ENCODE data around the gene SESTD1. TPM values are rescaled to one million over a fixed set of nuclear protein-coding genes. Genes with fewer than 3 reads are reported as not detected.
"Not testable (repeated sequence)": the region's sequence is repeated elsewhere in the genome, so short reads cannot be mapped to it uniquely, and the experiment has no call there.

SESTD1 gene
- total RNA-seq, 1 experiment from 2014 or later = 26.8 TPM

- not testable (repeated sequence) for DNase-seq (ENCODE audit: low read depth in 1 of 2, low spot score in 2 of 2); H3K9me3 ChIP-seq (replicated peaks); H3K4me3 ChIP-seq; H3K27me3 ChIP-seq (replicated peaks); H3K36me3 ChIP-seq; H3K4me1 ChIP-seq (replicated peaks); H3K27ac ChIP-seq
Observed at GRCh38 chr2:179214671-179215070, 50.0 kb downstream of the SESTD1 start.

- no peak overlapping the region for H3K4me3 ChIP-seq
- no peaks in the 10 kb centered on the region for H3K36me3 ChIP-seq
- peaks cover 3% of the 10 kb centered on the region for H3K9me3 ChIP-seq (replicated peaks)
- H3K4me1 ChIP-seq (replicated peaks) = no peaks in the 10 kb centered on the region
- H3K27ac ChIP-seq = no peak overlapping the region
- no peak for DNase-seq (ENCODE audit: low read depth in 1 of 2, low spot score in 2 of 2)
- H3K27me3 ChIP-seq (replicated peaks) = no peaks in the 10 kb centered on the region
Observed at GRCh38 chr2:179211355-179211754, 53.3 kb downstream of the SESTD1 start.

- H3K27me3 ChIP-seq (replicated peaks); H3K27ac ChIP-seq; H3K4me3 ChIP-seq; DNase-seq (ENCODE audit: low read depth in 1 of 2, low spot score in 2 of 2); H3K36me3 ChIP-seq; H3K4me1 ChIP-seq (replicated peaks); H3K9me3 ChIP-seq (replicated peaks): not testable (repeated sequence)
Observed at GRCh38 chr2:179208277-179208676, 56.4 kb downstream of the SESTD1 start.

- no peaks in the 10 kb centered on the region for H3K36me3 ChIP-seq
- no peak for DNase-seq (ENCODE audit: low read depth in 1 of 2, low spot score in 2 of 2)
- H3K9me3 ChIP-seq (replicated peaks) = peaks cover 7% of the 10 kb centered on the region; the same call in 1 of the 2 replicates
- H3K27ac ChIP-seq = no peak overlapping the region
- no peaks in the 10 kb centered on the region for H3K27me3 ChIP-seq (replicated peaks)
- H3K4me1 ChIP-seq (replicated peaks) = no peaks in the 10 kb centered on the region
- no peak overlapping the region for H3K4me3 ChIP-seq
Observed at GRCh38 chr2:179207047-179207446, 57.6 kb downstream of the SESTD1 start.

GRCh38 chr2:179201869-179202268 is 62.8 kb downstream of the SESTD1 start:
- peaks cover 9% of the 10 kb centered on the region; the same call in 1 of the 2 replicates for H3K9me3 ChIP-seq (replicated peaks)
- no peak overlapping the region for H3K27ac ChIP-seq
- no peaks in the 10 kb centered on the region for H3K27me3 ChIP-seq (replicated peaks)
- no peaks in the 10 kb centered on the region for H3K4me1 ChIP-seq (replicated peaks)
- DNase-seq (ENCODE audit: low read depth in 1 of 2, low spot score in 2 of 2) = no peak
- H3K4me3 ChIP-seq = no peak overlapping the region
- no peaks in the 10 kb centered on the region for H3K36me3 ChIP-seq

GRCh38 chr2:179195926-179196590 is 68.6 kb downstream of the SESTD1 start:
- H3K9me3 ChIP-seq (replicated peaks); H3K4me3 ChIP-seq; H3K27ac ChIP-seq; DNase-seq (ENCODE audit: low read depth in 1 of 2, low spot score in 2 of 2); H3K36me3 ChIP-seq; H3K4me1 ChIP-seq (replicated peaks); H3K27me3 ChIP-seq (replicated peaks): not testable (repeated sequence)

GRCh38 chr2:179195141-179195540 is 69.5 kb downstream of the SESTD1 start:
- no peak for DNase-seq (ENCODE audit: low read depth in 1 of 2, low spot score in 2 of 2)
- no peaks in the 10 kb centered on the region for H3K36me3 ChIP-seq
- H3K27me3 ChIP-seq (replicated peaks) = no peaks in the 10 kb centered on the region
- peaks cover 6% of the 10 kb centered on the region; the same call in 1 of the 2 replicates for H3K9me3 ChIP-seq (replicated peaks)
- no peaks in the 10 kb centered on the region for H3K4me1 ChIP-seq (replicated peaks)
- H3K4me3 ChIP-seq = no peak overlapping the region
- no peak overlapping the region for H3K27ac ChIP-seq

GRCh38 chr2:179193759-179194394 is 70.8 kb downstream of the SESTD1 start:
- no peaks in the 10 kb centered on the region for H3K27me3 ChIP-seq (replicated peaks)
- H3K9me3 ChIP-seq (replicated peaks) = peaks cover 6% of the 10 kb centered on the region; the same call in 1 of the 2 replicates
- H3K4me1 ChIP-seq (replicated peaks) = no peaks in the 10 kb centered on the region
- H3K27ac ChIP-seq = no peak overlapping the region
- H3K36me3 ChIP-seq = no peaks in the 10 kb centered on the region
- no peak overlapping the region for H3K4me3 ChIP-seq
- no peak for DNase-seq (ENCODE audit: low read depth in 1 of 2, low spot score in 2 of 2)

GRCh38 chr2:179191110-179191509 is 73.5 kb downstream of the SESTD1 start:
- DNase-seq (ENCODE audit: low read depth in 1 of 2, low spot score in 2 of 2) = no peak
- H3K27me3 ChIP-seq (replicated peaks) = no peaks in the 10 kb centered on the region
- no peak overlapping the region for H3K4me3 ChIP-seq
- peaks cover 6% of the 10 kb centered on the region; the same call in 1 of the 2 replicates for H3K9me3 ChIP-seq (replicated peaks)
- H3K27ac ChIP-seq = no peak overlapping the region
- no peaks in the 10 kb centered on the region for H3K4me1 ChIP-seq (replicated peaks)
- H3K36me3 ChIP-seq = no peaks in the 10 kb centered on the region

GRCh38 chr2:179186126-179186525 is 78.5 kb downstream of the SESTD1 start:
- Histone ChIP-seq H3K36me3 (no peaks in the 10 kb centered on the region), H3K27ac (no peak overlapping the region), H3K4me1 (replicated peaks) (no peaks in the 10 kb centered on the region), H3K27me3 (replicated peaks) (no peaks in the 10 kb centered on the region), H3K4me3 (no peak overlapping the region), H3K9me3 (replicated peaks) (no peaks in the 10 kb centered on the region)
- DNase-seq (ENCODE audit: low read depth in 1 of 2, low spot score in 2 of 2) = no peak

- Histone ChIP-seq H3K9me3 (replicated peaks) (no peaks in the 10 kb centered on the region), H3K27ac (no peak overlapping the region), H3K4me3 (no peak overlapping the region), H3K4me1 (replicated peaks) (no peaks in the 10 kb centered on the region), H3K36me3 (no peaks in the 10 kb centered on the region), H3K27me3 (replicated peaks) (no peaks in the 10 kb centered on the region)
- DNase-seq (ENCODE audit: low read depth in 1 of 2, low spot score in 2 of 2) = no peak
Observed at GRCh38 chr2:179184610-179185009, 80.0 kb downstream of the SESTD1 start.

- Histone ChIP-seq H3K36me3 (peaks cover 2% of the 10 kb centered on the region; the same call in 1 of the 2 replicates), H3K27ac (no peak overlapping the region), H3K27me3 (replicated peaks) (no peaks in the 10 kb centered on the region), H3K4me3 (no peak overlapping the region), H3K9me3 (replicated peaks) (no peaks in the 10 kb centered on the region), H3K4me1 (replicated peaks) (no peaks in the 10 kb centered on the region)
- no peak for DNase-seq (ENCODE audit: low read depth in 1 of 2, low spot score in 2 of 2)
Observed at GRCh38 chr2:179181002-179181401, 83.6 kb downstream of the SESTD1 start.

GRCh38 chr2:179180242-179180641 is 84.4 kb downstream of the SESTD1 start:
- Histone ChIP-seq H3K4me3 (no peak overlapping the region), H3K27me3 (replicated peaks) (no peaks in the 10 kb centered on the region), H3K27ac (no peak overlapping the region), H3K4me1 (replicated peaks) (no peaks in the 10 kb centered on the region), H3K9me3 (replicated peaks) (no peaks in the 10 kb centered on the region), H3K36me3 (peaks cover 6% of the 10 kb centered on the region; the same call in 1 of the 2 replicates)
- DNase-seq (ENCODE audit: low read depth in 1 of 2, low spot score in 2 of 2) = no peak

- DNase-seq (ENCODE audit: low read depth in 1 of 2, low spot score in 2 of 2) = no peak
- Histone ChIP-seq H3K27me3 (replicated peaks) (no peaks in the 10 kb centered on the region), H3K36me3 (peaks cover 6% of the 10 kb centered on the region; the same call in 1 of the 2 replicates), H3K9me3 (replicated peaks) (no peaks in the 10 kb centered on the region), H3K4me1 (replicated peaks) (no peaks in the 10 kb centered on the region), H3K27ac (no peak overlapping the region), H3K4me3 (no peak overlapping the region)
Observed at GRCh38 chr2:179179719-179180118, 84.9 kb downstream of the SESTD1 start.

All from SJSA1 (cell line).